SK-N-SH treated with all-trans-retinoic acid at 6 μM for 48 hours (cell line): Measurements from ENCODE around the gene ANKLE2.

Experiments
- ATAC-seq: fragments of 200-7000 bp; cut with Tn5 transposase; 3 replicates; pipeline ENCODE4 v1.9.1; 2020; ENCODE audit warnings: mild to moderate bottlenecking, moderate library complexity
- ARNTL ChIP-seq: fragments of 450-650 bp; formaldehyde crosslinking; IDR thresholded peaks from 2 replicates; pipeline ENCODE4 v1.5.0; 2020; ENCODE audit warnings: low read depth, mild to moderate bottlenecking, moderate library complexity, borderline replicate concordance
- CREB5 ChIP-seq: fragments of 250-450 bp; sonication (Bioruptor Pico); IDR thresholded peaks from 2 replicates; pipeline ENCODE4 v1.5.1; 2020; ENCODE audit warnings: low read depth, mild to moderate bottlenecking, moderate library complexity
- CSDC2 ChIP-seq: fragments of 250-450 bp; sonication (Bioruptor Pico); IDR thresholded peaks from 2 replicates; pipeline ENCODE4 v1.5.0; 2020; ENCODE audit warnings: mild to moderate bottlenecking, moderate library complexity
- ESRRG ChIP-seq: fragments of 250-450 bp; sonication (Bioruptor Pico); IDR thresholded peaks from 2 replicates; pipeline ENCODE4 v1.6.1; 2021; ENCODE audit warnings: mild to moderate bottlenecking
- ISL1 ChIP-seq: fragments of 250-450 bp; sonication (Bioruptor Pico); IDR thresholded peaks from 2 replicates; pipeline ENCODE4 v2.1.2; 2022; ENCODE audit warnings: mild to moderate bottlenecking, moderate library complexity
- OSR1 ChIP-seq: fragments of 250-450 bp; sonication (Bioruptor Pico); IDR thresholded peaks from 2 replicates; pipeline ENCODE4 v1.8.0; 2022; ENCODE audit warnings: moderate library complexity, mild to moderate bottlenecking, inconsistent platforms
- POU6F1 ChIP-seq: fragments of 250-450 bp; sonication (Bioruptor Pico); IDR thresholded peaks from 2 replicates; pipeline ENCODE4 v1.8.0; 2021; ENCODE audit warnings: low read depth, mild to moderate bottlenecking, moderate library complexity, borderline replicate concordance
- RARB ChIP-seq: fragments of 250-450 bp; sonication (Bioruptor Pico); IDR thresholded peaks from 2 replicates; pipeline ENCODE4 v1.8.0; 2021; ENCODE audit warnings: mild to moderate bottlenecking, moderate library complexity
- TCF4 ChIP-seq: fragments of 250-450 bp; sonication (Bioruptor Pico); IDR thresholded peaks from 2 replicates; pipeline ENCODE4 v1.8.0; 2021; ENCODE audit warnings: mild to moderate bottlenecking, moderate library complexity, borderline replicate concordance
- TOX ChIP-seq: fragments of 250-450 bp; sonication (Bioruptor Pico); IDR thresholded peaks from 2 replicates; pipeline ENCODE4 v1.8.0; 2021; ENCODE audit warnings: mild to moderate bottlenecking, moderate library complexity, borderline replicate concordance
- ZFP3 ChIP-seq: fragments of 250-450 bp; sonication (Bioruptor Pico); IDR thresholded peaks from 2 replicates; pipeline ENCODE4 v1.5.0; 2020; ENCODE audit warnings: mild to moderate bottlenecking, moderate library complexity
- ZFP30 ChIP-seq: fragments of 450-650 bp; formaldehyde crosslinking; IDR thresholded peaks from 2 replicates; pipeline ENCODE4 v1.5.0; 2022; ENCODE audit warnings: mild to moderate bottlenecking, moderate library complexity
- ZNF565 ChIP-seq: fragments of 450-650 bp; formaldehyde crosslinking; conservative IDR thresholded peaks from 2 replicates; pipeline ENCODE4 v1.5.0; 2020; ENCODE audit warnings: low read depth, mild to moderate bottlenecking, moderate library complexity
- ZNF70 ChIP-seq: fragments of 450-650 bp; formaldehyde crosslinking; IDR thresholded peaks from 2 replicates; pipeline ENCODE4 v1.5.0; 2020; ENCODE audit warnings: mild to moderate bottlenecking, moderate library complexity
- ZNF8 ChIP-seq: fragments of 450-650 bp; formaldehyde crosslinking; IDR thresholded peaks from 2 replicates; pipeline ENCODE4 v1.5.0; 2020; ENCODE audit warnings: mild to moderate bottlenecking, moderate library complexity
- TF ChIP-seq, protein P1 (sequence below): fragments of 250-450 bp; sonication (Bioruptor Pico); IDR thresholded peaks from 2 replicates; pipeline ENCODE4 v1.5.0; 2020; ENCODE audit warnings: mild to moderate bottlenecking, moderate library complexity
- TF ChIP-seq, protein P2 (sequence below): fragments of 250-450 bp; sonication (Bioruptor Pico); IDR thresholded peaks from 2 replicates; pipeline ENCODE4 v1.8.0; 2020; ENCODE audit warnings: mild to moderate bottlenecking, moderate library complexity, borderline replicate concordance
- TF ChIP-seq, protein P3 (sequence below): fragments of 250-450 bp; sonication (Bioruptor Pico); IDR thresholded peaks from 2 replicates; pipeline ENCODE4 v1.5.1; 2021; ENCODE audit warnings: mild to moderate bottlenecking, moderate library complexity

The ANKLE2 gene

DNA sequence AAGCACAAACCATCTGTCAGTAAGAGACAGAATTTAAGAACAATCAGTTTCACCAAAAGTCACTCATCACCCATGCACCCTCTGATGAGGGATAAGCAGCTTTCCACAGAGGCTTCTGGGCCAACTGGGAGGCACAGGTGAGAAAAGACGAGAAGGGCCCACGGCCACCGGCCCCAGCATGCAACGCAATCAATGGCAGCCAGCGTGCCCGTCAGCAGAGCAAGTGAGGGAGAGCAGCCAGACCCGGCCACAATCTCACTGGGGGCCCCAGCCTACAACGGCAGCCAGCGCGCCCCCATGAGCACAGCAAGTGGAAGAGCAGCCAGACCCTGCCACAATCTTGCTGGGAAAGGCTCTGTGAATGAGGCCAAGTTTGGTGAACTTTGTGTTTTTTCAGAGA, 13.3 kb downstream of the ANKLE2 start:
- TF ChIP-seq ISL1 (CRISPR knock-in tag), result no peak
- no peak for TF ChIP-seq ESRRG (CRISPR knock-in tag)
- TF ChIP-seq ARNTL (CRISPR knock-in tag), result no peak
- TF ChIP-seq CSDC2 (CRISPR knock-in tag), result no peak
- TF ChIP-seq, protein P1, sequence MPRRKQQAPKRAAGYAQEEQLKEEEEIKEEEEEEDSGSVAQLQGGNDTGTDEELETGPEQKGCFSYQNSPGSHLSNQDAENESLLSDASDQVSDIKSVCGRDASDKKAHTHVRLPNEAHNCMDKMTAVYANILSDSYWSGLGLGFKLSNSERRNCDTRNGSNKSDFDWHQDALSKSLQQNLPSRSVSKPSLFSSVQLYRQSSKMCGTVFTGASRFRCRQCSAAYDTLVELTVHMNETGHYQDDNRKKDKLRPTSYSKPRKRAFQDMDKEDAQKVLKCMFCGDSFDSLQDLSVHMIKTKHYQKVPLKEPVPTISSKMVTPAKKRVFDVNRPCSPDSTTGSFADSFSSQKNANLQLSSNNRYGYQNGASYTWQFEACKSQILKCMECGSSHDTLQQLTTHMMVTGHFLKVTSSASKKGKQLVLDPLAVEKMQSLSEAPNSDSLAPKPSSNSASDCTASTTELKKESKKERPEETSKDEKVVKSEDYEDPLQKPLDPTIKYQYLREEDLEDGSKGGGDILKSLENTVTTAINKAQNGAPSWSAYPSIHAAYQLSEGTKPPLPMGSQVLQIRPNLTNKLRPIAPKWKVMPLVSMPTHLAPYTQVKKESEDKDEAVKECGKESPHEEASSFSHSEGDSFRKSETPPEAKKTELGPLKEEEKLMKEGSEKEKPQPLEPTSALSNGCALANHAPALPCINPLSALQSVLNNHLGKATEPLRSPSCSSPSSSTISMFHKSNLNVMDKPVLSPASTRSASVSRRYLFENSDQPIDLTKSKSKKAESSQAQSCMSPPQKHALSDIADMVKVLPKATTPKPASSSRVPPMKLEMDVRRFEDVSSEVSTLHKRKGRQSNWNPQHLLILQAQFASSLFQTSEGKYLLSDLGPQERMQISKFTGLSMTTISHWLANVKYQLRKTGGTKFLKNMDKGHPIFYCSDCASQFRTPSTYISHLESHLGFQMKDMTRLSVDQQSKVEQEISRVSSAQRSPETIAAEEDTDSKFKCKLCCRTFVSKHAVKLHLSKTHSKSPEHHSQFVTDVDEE (CRISPR knock-in tag), result no peak
- TF ChIP-seq TCF4, result no peak
- TF ChIP-seq, all 23 proteins: peak for 0
- no peak for ATAC-seq

DNA sequence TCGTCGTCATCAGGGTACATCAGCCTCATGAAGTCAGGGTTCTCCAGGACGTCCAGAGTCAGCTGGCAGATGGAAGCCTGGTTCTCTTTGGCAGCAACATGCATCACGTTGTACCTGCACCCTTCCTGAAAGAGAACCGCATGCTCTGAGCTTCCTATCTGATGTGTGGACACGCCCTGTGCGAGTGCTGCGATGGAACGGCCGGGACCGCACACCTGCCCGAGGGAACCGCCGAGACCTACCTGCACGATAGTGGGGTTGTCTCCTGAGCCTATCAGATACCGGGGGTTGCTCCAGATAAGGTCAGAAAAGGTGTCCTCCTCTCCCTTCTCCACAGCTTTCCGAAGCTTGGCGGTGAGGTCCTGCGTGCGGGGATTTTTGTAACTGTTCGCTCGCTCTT, 13.7 kb downstream of the ANKLE2 start:
- no peak for TF ChIP-seq ISL1 (CRISPR knock-in tag)
- no peak for TF ChIP-seq CSDC2 (CRISPR knock-in tag)
- ATAC-seq, result no peak

DNA sequence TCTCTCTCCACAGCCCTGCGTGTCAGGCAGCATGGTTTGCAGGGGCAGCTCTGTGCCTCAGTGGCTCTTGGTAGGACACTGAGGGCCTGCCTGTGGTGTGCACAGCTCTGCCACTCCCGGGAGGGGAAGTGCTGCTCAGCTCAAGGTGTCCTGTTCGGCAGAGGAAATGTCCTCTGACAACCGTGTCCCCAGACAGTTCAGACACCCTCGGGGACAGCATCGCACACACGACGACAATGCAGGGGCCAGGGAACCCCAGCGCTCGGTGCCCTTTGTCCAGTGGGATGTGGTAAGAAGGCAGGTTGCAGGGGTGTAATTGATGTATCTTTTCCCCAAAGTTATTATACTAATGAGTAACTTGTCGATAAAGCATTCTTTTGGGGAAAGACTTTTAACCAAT, 14.2 kb downstream of the ANKLE2 start:
- ATAC-seq, result no peak
- no peak for TF ChIP-seq TCF4
- no peak for TF ChIP-seq ESRRG (CRISPR knock-in tag)
- TF ChIP-seq, protein P2, sequence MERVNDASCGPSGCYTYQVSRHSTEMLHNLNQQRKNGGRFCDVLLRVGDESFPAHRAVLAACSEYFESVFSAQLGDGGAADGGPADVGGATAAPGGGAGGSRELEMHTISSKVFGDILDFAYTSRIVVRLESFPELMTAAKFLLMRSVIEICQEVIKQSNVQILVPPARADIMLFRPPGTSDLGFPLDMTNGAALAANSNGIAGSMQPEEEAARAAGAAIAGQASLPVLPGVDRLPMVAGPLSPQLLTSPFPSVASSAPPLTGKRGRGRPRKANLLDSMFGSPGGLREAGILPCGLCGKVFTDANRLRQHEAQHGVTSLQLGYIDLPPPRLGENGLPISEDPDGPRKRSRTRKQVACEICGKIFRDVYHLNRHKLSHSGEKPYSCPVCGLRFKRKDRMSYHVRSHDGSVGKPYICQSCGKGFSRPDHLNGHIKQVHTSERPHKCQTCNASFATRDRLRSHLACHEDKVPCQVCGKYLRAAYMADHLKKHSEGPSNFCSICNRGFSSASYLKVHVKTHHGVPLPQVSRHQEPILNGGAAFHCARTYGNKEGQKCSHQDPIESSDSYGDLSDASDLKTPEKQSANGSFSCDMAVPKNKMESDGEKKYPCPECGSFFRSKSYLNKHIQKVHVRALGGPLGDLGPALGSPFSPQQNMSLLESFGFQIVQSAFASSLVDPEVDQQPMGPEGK (CRISPR knock-in tag), result no peak
- TF ChIP-seq TOX (CRISPR knock-in tag), result no peak

DNA sequence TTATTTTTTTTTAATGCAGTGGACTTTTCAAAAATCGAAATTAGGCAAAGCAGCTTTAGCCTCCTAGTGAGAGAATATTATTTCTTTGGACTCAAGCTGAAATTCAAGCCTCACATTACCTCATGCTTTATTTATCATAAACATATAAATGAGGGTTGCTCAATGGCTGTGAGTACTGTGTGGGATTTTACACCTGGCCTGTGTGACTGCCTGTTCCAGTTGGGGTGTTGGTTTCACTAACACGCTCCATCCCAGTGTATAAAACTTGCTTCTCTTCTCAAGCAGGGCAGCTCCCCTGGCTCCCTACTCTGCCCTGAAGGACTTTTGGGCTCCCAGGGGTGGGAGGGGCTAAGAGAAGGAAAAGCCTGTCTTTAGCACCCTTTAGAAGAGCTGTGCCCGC, 15.0 kb downstream of the ANKLE2 start:
- no peak for TF ChIP-seq TOX (CRISPR knock-in tag)
- TF ChIP-seq ZFP30 (CRISPR knock-in tag), result no peak
- TF ChIP-seq POU6F1 (CRISPR knock-in tag), result no peak
- TF ChIP-seq ZNF565 (CRISPR knock-in tag), result no peak
- no peak for TF ChIP-seq OSR1 (CRISPR knock-in tag)
- TF ChIP-seq CREB5 (CRISPR knock-in tag), result no peak
- ATAC-seq, result no peak

DNA sequence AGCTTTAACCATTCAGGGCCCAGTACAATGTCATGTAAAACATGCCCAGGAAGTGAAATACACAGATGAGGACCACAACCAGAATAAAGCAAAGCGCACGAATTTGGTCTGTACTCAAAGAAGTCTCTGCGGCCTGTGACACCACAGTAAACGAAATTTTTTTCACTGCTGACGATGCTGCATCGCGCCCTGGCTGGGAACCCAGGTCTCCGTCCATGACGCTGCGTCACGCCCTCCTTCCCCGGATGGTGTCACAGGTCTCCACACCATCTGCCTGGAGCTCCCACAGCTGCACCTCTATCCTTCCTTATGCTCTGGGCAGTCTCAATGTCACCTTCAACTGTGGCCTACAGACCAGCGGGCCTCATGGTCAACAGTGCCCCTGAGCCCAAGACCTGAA, 17.8 kb downstream of the ANKLE2 start:
- no peak for TF ChIP-seq ISL1 (CRISPR knock-in tag)
- TF ChIP-seq RARB, result no peak
- TF ChIP-seq ZFP3 (CRISPR knock-in tag), result no peak
- TF ChIP-seq ZFP30 (CRISPR knock-in tag), result no peak
- TF ChIP-seq ZNF70 (CRISPR knock-in tag), result no peak
- TF ChIP-seq ZNF8 (CRISPR knock-in tag), result no peak
- no peak for TF ChIP-seq CSDC2 (CRISPR knock-in tag)
- TF ChIP-seq, protein P3, sequence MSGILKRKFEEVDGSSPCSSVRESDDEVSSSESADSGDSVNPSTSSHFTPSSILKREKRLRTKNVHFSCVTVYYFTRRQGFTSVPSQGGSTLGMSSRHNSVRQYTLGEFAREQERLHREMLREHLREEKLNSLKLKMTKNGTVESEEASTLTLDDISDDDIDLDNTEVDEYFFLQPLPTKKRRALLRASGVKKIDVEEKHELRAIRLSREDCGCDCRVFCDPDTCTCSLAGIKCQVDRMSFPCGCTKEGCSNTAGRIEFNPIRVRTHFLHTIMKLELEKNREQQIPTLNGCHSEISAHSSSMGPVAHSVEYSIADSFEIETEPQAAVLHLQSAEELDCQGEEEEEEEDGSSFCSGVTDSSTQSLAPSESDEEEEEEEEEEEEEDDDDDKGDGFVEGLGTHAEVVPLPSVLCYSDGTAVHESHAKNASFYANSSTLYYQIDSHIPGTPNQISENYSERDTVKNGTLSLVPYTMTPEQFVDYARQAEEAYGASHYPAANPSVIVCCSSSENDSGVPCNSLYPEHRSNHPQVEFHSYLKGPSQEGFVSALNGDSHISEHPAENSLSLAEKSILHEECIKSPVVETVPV, result no peak
- TF ChIP-seq OSR1 (CRISPR knock-in tag), result no peak
- no peak for TF ChIP-seq TCF4
- TF ChIP-seq ESRRG (CRISPR knock-in tag), result no peak
- TF ChIP-seq, protein P1 (CRISPR knock-in tag), result no peak
- no peak for ATAC-seq
